Stimulated activated CD8-positive, alpha-beta memory T cell treated with anti-CD3 and anti-CD28 coated beads, Interleukin-15, amount 100 ng/mL, for 24 hours (primary cell): Measurements from ENCODE around the gene SEC24B.

ENCODE experiments used
- DNase-seq: peaks from one replicate; pipeline ENCODE4 v3.0.0-alpha.2; 2020; ENCODE audit warnings: low read depth

SEC24B gene

DNA sequence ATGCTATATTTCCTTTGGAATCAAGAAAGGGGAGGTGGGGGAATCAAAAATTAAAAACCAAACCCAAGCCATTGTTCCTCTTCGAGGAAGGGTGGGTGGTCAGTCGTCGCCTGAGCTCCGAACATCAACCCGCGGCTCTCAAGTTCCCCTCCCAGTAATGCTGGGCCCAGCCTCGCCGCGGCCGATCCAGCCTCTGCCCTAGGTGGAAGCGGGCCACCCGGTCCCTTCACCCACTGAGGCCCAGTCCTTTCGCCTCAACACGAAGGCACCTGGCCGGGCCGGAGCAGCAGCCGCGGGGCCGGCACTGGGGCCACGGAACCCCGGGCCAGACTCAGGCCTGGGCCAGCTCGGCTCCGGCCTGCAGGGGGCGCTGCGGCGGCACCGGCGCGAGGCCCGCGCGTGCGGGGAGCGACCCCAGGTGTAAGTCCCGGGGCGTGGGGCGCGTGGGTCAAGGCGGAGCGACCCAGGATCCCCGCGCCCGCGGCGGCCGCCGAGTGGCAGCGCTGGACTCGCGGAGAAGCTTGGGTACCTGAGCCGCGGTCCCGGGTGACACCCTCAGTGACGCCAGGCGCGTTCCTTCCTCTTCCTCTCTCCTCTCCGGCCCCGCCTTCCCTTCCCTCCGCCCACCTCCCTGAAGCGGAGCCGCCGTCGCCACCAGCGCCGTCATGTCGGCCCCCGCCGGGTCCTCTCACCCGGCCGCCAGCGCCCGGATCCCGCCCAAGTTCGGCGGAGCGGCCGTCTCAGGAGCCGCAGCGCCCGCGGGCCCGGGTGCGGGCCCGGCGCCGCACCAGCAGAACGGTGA is at the start of gene SEC24B:
SEC24B (plus strand) TSS at position 611 of the 802 bp plus-strand sequence; CDS start at position 666, 55 bp downstream.
- peak; percentile 74 for DNase-seq

DNA sequence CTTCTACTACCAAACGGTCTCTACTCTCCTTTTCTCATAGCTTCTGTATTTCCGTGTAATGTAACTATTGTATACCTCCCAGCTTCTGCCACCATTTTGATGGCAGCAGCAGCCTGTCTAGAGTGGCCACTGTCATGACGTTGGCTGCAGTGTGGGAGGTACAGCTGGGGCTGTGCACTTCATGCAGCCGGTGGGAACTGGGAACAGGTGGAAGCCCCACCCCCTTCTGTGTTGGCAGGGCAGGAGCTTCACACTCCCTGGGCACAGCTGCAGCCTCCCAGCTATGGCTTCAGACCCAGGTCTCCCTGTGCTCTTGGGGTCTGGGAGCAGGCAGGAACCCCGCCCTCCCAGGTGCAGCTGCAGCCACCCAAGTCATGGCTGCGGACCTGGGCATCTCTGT is 49.8 kb upstream of the SEC24B start:
- DNase-seq = no peak

DNA sequence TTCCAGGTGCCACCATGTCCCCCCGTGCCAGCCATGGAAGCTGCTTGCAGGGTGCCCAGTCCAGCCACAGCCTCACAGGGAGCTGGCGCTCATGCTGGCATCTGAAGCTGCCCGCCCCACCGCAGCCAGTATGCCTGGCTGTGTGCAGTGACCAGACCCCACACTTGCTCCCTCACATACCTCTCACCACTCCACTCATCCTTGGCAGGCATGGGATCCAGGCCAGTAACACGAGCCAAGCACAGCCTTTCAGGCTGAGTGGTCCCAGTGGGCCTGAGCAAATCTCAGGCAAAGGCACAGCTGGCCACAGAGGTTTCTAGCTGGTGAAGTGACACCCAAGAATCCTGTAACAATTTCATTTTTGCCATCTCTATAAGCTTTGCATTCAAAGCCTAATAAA is 48.4 kb upstream of the SEC24B start:
- DNase-seq = no peak

DNA sequence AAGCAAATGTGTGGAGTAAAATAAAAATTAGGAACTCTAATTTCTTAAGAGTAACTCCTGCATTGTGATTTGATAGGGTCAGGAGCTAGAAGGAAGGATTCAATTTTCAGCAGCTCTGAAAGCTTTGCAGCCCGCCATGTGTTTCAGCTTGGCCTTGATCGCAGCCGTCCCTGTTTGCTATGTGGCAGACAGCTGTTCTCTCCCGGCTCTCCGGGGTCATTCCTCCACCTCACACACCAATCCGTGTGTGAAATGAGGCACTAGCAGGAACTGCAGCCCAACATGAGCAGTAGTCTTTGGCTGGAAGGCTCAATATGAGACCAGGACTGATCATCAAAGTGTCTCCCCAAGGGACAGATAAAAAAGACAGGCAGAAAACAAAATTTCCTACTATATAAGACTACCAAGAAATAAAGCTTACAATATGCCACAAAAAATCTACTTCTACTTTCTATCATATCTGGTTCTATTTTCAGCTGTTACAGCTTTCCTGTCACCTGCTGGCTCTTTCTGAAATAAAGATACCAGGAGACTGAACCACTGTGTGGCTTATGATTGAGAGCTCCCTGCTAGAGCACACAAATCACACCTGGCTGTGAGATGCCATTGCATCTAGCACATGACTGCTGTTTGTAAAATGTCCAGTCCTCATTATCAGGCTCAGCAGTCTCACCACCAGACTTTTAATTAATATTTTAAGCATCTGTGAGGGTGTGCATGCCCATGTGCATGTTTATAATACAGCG is 44.1 kb upstream of the SEC24B start:
- DNase-seq = no peak

DNA sequence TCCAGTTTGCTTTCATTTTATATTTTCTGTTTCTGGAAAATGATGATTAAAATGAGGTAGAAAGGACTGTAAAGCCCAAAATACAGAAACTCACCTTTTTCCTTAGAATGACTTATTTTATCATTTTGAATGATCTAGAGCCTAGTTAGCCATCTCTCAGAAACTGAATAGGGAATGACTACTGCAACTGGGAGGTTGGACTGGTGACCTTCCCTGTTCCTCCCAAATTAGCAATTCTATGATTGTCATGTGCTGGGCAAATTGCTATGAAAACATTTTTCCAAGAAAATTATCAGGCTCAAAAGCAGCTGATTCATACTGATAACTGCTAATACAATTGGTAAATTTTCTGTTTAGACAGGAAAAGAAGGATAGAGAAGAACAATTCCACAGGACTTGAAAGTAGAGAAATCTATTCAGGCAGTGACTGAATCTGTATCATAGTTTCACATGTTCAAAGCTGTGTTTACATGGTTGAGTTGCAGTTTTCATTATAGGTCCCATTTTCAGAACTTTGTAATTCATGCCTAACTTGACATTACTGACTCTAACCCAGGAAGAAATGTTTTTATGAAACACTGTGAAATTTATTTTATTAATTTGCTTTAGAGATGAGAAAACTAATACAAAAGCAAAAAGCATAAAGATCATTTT is 43.4 kb upstream of the SEC24B start:
- DNase-seq = no peak

DNA sequence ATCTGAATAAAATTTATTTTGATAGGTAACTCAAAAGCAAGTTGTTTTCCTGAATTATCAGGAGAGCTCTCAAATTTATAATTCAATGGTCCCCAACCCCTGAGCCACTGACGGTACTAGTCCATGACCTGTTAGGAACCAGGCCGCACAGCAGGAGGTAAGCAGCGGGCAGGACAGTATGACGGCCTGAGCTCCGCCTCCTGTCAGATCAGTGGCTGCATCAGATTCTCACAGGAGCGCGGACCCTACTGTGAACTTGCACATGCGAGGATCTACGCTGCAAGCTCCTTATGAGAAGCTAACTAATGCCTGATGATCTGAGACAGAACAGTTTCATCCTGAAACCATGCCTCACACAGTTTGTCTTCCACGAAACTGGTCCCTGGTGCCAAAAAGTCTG is 37.9 kb upstream of the SEC24B start:
- DNase-seq = no peak

DNA sequence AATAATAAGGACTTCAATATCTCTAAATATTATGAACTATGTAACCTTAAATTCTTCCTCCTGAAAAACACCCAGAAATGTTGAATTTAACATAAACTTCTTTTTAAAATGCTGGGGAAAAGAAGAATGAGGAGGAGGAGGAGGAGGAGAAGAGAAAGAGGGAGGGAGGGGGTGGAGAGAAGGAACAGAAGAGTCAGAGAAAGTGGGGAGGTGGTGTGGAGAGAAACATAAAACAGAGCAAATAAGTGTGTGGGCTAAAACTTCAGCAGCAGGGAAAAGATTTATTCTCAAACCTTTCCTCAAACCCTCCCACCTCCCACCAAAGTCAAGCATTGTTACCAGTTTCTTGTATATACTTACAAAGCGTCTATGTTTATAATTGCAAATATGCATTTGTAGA is 34.7 kb upstream of the SEC24B start:
- no peak for DNase-seq

DNA sequence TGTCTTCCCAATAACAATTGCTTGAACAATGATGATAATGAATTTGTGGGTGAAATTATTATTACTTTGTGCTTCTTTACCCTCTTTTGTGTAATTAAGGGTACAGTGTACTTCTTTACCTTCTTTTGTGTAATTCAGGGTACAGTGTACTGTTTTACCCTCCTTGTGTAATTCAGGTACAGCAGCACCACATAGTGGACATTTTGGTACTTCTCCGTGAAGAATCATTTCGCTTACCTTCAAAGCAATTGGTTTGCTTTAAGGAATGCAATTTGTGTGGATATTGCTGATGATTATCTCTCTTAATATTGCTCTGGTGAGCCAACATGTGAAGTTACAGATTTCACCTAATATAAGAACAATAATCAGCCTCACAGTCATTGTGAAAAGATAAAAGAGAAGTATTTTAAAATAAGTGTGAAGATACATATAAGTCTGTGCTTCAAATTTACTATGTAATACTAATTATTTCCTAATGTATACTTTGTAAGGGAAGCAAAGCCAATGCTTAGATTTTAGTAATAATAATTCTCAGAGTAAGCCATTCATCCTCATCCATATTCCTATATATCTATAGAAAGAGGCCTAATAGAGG is 27.2 kb upstream of the SEC24B start:
- DNase-seq = no peak

DNA sequence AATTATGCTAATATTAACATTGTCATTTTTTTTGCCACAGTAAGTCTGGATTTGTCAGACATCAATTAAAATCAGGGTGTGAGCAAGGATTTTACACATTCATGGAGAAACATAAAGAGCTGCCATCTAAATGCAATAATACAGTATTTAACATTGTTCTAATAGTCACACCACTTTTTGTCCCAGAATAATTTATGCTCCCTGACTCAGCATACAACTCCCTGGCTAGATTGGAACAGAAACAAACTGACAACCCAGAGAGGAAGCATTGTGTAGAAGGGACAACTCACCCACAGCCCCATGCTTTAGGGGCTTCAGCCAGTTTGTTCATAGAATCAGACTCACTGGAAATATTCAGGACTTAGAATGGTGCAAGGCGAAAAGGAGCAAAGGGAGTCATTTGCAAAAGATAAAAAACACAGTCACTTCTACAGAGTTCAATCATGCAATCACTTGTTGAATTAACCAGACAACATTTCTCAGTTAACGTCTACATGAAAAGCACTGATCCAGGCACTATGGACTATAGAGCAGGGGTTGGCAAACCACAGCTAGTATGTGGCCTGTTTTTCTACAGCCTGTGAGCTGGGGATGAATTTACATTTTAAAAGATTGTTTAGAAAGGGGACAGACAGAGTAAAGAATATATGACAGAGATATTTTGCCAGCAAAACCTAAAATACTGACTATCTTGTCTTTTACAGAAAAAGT is 26.4 kb upstream of the SEC24B start:
- no peak for DNase-seq

DNA sequence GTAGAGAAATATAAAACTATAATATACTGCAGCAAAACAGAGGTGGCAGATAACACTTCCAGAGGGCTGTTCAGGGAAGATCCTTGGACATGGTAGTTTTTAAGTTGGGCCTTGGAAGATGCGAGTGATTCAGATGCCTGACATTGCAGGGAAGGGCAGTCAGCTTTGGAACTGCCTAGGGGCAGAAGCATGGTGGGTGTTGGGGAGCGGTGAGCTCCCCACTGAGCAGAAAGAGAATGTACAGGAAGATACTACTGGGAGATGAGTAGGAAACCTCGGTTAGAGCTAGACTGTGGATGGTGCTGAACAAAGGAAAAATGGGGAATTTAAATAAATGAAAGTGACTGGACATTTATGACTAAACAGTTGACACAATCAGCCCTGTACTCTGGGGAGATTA is 24.9 kb upstream of the SEC24B start:
- no peak for DNase-seq

DNA sequence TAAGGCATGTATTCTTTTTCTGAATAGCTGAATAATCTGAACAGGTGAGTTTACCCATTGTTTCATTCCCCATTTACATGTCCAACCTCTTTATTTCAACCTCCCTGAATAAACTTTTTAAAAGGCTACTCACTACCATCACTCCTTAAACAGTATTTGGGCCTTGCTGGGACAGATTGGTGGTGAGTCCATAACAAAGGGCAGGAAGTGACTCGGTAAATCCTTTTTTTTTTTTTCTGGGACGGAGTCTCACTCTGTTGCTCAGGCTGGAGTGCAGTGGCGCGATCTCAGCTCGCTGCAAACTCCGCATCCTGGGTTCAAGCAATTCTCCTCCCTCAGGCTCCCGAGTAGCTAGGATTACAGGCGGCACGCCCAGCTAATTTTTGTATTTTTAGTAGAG is 23.4 kb upstream of the SEC24B start:
- no peak for DNase-seq

DNA sequence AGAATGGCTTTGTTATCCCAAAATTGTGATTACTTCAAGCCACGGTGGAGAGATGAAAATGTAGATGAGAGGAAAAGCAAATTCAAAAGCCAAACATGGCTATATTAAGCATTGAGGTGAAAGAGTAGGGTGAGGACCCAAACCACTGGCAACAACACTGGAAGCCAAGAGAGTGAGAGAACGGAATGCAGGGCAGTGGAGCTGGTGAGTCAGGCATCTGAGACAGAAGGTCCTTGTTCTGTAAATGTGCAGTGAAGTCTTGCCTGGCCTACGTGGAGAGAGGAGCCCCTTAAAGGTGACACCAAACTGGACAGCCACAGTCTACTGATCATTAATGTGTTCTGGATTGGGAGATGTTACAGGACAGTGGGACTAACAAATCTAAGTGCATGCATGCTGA is 22.8 kb upstream of the SEC24B start:
- no peak for DNase-seq

DNA sequence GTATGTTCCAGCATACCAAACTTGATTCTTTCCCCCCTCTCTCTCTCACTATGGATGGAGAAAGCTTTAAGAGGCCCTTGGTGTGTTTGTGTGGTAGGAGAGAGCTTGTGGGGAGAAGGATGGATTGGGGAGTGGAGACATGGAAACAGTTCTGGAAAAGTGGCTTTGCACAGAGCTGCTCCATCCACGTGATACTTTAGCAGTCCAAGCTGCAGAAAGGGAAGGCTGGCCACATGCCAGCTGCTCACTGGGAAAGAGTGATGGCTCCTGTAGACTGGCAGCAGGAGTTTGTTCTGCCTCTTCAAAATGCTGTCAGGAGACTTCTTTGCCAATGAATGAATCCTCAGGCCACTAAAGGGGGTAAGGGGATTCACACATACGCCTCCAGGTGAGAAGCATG is 21.7 kb upstream of the SEC24B start:
- DNase-seq = no peak

DNA sequence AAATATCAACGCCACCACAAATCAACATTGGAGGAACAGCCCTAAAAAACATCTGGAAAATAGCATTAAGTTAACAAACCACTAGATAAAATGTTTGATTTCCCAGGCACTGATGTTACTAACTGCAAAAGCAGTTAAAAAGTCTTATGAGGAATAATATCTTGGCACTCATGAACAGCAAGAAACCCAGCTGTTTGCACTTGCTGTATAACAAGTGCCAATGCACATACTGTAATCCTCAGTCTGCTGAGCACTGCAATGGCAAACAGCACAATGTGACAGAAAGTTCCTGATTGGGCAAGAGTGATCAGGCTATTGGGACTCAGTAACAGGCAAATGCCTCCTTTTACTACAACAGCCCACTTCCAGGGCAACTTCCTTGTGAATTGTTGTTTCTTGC is 20.8 kb upstream of the SEC24B start:
- DNase-seq = no peak

DNA sequence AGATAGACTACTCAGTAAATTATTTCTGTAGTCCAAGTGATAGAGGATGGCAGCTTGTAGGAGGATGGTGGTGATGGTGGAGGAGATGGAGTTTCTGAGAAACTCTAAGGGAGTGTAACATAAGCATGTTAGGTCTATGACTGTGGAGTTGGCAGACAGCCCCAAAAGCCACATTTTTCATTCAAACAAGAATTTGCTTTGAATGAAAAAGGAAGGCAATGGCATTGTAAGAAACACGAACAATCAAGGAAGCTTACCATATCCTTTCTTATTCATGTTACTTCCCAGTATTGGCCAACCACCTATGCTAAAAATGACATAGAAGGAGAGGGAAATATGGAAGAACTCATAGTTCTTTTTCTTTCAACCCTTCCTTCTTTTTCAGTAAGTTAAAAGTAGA is 18.7 kb upstream of the SEC24B start:
- no peak for DNase-seq

DNA sequence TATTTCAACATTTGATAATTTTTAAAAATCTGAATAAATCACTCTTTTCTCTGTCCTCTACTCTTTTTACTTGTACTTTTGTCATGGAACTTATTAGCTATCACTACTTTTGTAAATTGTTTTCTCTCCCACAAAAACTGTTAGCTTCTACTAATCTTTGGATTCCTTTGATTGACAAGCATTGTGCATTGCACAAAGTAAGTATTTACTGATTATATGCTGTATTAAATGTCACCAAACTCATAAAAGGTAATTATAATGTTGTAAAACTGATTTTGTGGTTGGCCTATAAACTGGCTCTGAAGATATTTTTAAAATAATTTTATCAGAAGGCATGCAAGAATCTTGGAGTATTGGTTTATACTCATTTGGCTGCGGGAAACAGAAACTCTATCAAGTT is 15.0 kb upstream of the SEC24B start:
- DNase-seq = no peak

DNA sequence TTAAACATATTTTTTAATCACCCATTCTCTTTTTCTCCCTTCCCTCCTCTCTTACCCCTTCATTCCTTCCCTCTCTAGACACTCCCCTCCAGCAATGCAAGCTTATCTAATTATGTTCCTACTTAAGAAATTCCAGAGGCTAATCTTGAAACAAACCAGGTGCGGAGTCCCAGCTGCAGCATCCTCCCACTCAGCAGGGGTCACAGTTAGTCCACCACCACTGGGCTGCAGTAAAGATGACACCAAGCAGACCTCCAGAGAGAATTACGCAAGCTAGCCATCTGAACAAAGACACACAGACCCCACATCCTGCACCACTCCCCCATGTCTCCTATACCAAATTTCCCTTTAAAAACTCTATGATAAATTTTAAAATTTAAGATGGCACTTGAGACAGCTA is 13.9 kb upstream of the SEC24B start:
- no peak for DNase-seq

DNA sequence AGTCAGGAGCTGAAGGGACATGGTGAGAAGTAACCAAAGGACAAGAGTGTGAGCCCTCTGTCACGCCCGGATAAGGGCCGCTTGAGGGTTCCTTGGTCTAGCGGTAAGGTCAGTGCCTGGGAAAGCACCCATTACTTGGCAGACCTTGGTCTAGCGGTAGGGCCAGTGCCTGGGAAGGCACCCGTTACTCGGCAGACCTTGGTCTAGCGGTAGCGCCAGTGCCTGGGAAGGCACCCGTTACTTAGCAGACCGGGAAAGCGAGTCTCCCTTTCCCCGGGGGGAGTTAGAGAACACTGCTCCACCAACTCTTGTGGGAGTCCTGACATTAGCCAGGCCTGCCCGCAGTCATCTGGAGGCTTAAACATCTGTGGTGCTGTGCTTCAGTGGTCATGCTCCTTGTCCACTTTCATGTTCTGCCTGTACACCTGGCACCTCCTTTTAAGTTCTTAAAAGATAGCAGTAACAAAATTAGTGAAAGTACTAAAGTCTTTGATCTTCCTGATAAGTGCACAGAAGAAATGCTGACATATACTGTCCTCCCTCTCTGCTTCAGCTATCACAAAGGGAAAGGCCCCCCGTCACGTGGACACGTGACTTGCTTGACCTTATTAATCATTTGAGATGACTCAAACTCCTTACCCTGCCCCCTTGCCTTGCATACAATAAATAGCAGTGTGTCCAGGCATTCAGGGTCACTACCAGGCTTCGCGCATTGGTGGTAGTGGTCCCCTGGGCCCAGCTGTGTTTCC is 9.3 kb upstream of the SEC24B start:
- no peak for DNase-seq

DNA sequence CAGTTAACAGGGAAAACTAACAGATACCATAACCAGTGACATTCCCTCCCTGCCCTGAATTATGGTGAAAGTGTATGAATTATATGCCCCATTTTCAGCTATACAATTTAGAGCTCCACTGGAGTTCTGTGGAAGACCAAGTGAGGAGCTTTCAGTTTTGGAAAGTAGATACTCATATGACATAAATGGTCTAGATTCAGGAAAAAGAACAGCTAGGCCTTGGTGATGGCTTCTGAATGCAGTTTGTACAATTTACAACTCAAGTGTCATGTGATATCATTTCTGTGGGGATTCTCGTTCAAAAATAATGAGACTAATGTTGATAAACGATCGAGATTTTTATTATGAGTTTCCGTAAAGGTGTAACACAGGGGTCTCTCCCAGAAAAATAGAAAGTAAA is 8.2 kb upstream of the SEC24B start:
- no peak for DNase-seq

DNA sequence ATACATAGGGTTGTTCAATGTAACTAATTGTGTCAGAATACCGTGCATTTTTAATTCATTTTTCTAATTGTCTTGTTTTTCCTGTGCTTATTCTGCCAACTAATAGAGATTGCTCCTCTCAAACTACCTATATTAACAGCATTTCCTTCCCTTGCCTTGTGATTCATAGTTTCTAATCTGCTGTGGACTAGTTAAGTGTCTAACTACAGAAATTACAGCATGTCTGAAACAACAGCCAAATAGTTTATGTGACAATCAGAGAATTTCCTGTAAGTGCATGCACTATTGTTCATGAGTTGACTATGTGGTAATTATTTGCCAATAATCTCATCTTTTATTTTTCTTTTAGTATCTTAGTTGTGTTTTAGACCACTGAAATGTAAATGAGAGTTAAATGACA is 4.1 kb upstream of the SEC24B start:
- no peak for DNase-seq

DNA sequence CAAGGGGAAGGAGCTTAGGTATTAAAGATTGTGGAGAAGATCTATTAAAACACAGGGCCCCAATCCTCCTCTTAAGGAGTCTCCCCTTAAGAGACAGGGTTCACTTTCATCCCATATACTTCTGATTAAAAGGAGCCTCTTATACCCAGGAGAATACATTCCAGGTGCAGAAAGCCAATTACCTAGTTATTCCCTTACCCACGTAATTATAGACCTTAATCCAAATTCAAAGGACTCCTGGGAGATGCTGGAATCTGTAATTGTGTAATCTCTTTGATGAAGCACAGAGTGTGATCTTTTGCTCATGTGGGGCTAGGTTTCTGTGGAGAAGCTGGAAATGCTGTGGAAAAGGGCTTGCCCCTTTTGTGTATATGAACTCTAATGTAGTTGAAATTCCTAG is 1.4 kb upstream of the SEC24B start:
- no peak for DNase-seq
